Measurements from ENCODE around the gene UBE2G1.

DNA sequence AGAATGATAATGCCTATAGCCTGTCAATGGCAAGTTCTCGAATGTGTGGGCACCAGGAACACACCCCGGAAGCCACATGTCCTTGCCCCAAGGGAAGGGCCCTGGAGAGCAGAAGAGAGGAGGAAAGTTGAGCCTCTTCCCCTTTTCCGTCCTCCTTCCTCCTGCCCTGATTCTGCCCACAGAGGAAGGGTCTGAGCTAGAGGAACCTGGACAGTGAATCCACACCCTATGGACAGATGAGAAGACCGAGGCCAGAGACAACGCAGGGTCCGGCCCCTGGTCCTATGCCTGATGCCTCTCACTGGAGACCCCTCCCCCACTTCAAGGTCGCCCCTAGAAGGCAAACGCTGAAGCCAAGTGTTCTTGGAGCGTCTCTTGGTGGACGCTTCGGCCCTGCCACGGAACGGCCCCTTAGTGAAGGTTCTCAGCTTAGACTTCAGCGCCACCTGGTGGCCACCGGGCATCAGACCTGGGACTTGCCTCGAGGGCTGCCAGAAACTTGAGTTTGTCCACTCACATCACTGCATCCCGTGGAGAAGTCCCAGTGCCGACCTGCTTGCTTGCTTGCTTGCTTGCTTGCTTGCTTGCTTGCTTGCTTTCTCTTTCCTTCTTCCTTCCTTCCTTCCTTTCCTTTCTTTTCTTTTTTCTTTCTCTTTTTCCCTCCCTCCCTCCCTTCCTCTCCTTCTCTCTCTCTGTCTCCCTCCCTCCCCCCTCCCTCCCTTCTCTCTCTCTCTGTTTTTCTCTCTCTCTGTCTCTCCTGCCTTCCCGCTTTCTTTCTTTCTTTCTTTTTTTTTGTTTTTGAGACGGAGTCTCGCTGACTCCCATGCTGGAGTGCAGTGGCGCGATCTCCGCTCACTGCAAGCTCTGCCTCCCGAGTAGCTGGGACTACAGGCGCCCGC is 46.7 kb upstream of the UBE2G1 start:
- TF ChIP-seq GABPA (IDR thresholded peaks at IDR 0.05; ENCODE audit: low read depth, low read length) (no peak), GABPA (CRISPR knock-in tag; IDR thresholded peaks at IDR 0.05; ENCODE audit: low read depth) (no peak)
- TF ChIP-seq, protein P1, sequence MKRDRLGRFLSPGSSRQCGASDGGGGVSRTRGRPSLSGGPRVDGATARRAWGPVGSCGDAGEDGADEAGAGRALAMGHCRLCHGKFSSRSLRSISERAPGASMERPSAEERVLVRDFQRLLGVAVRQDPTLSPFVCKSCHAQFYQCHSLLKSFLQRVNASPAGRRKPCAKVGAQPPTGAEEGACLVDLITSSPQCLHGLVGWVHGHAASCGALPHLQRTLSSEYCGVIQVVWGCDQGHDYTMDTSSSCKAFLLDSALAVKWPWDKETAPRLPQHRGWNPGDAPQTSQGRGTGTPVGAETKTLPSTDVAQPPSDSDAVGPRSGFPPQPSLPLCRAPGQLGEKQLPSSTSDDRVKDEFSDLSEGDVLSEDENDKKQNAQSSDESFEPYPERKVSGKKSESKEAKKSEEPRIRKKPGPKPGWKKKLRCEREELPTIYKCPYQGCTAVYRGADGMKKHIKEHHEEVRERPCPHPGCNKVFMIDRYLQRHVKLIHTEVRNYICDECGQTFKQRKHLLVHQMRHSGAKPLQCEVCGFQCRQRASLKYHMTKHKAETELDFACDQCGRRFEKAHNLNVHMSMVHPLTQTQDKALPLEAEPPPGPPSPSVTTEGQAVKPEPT (CRISPR knock-in tag; IDR thresholded peaks at IDR 0.05; ENCODE audit: low read depth), result no peak
- TF ChIP-seq, protein P2, sequence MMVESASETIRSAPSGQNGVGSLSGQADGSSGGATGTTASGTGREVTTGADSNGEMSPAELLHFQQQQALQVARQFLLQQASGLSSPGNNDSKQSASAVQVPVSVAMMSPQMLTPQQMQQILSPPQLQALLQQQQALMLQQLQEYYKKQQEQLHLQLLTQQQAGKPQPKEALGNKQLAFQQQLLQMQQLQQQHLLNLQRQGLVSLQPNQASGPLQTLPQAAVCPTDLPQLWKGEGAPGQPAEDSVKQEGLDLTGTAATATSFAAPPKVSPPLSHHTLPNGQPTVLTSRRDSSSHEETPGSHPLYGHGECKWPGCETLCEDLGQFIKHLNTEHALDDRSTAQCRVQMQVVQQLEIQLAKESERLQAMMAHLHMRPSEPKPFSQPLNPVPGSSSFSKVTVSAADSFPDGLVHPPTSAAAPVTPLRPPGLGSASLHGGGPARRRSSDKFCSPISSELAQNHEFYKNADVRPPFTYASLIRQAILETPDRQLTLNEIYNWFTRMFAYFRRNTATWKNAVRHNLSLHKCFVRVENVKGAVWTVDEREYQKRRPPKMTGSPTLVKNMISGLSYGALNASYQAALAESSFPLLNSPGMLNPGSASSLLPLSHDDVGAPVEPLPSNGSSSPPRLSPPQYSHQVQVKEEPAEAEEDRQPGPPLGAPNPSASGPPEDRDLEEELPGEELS (CRISPR knock-in tag; IDR thresholded peaks at IDR 0.05), result no peak

Measured in HepG2 (cell line).